GM21515 (cell line): Measurements from ENCODE around the gene PIEZO1.
"Not testable (repeated sequence)": the region's sequence is repeated elsewhere in the genome, so short reads cannot be mapped to it uniquely, and the experiment has no call there.

Source experiments
- ATAC-seq: cut with Tn5 transposase; IDR thresholded peaks from one replicate; pipeline ENCODE4 v1.9.1; 2021; ENCODE audit not compliant: unreplicated experiment

The PIEZO1 gene

GRCh38 chr16:88805887-88806393 lies 20.9 kb upstream of the PIEZO1 start:
- ATAC-seq, result no peak

GRCh38 chr16:88805340-88805715 lies 20.3 kb upstream of the PIEZO1 start:
- ATAC-seq, result no peak

- no peak for ATAC-seq
These were observed 19.7 kb upstream of the PIEZO1 start for GRCh38 chr16:88804552-88805339.

DNA sequence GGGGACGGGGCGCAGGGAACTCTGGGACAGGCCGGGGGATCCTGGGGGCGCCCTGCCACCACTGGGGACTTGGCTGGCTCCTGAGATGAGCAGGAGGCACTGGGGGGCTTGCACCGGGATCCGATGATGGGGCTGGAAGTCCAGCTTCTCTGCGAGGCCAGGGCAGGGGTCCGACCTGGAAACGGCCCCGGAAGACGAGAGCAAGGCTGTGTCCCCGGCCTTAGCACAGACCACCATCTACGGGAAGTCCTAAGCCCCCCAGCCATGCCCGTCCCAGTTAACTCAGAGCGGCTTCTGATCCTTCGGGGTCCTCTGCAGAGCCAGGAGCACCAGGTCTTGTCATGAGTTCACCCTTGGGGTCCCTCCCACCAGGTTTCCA lies 19.1 kb upstream of the PIEZO1 start:
- ATAC-seq, result no peak

- peak; percentile 46 for ATAC-seq
These were observed 18.4 kb upstream of the PIEZO1 start, which contains the start of gene CDT1 for GRCh38 chr16:88803264-88803987. CDT1 (plus strand) TSS chr16:88803789; CDS start chr16:88803832, 43 bp downstream.

GRCh38 chr16:88800277-88800592 lies 15.2 kb upstream of the PIEZO1 start:
- no peak for ATAC-seq

DNA sequence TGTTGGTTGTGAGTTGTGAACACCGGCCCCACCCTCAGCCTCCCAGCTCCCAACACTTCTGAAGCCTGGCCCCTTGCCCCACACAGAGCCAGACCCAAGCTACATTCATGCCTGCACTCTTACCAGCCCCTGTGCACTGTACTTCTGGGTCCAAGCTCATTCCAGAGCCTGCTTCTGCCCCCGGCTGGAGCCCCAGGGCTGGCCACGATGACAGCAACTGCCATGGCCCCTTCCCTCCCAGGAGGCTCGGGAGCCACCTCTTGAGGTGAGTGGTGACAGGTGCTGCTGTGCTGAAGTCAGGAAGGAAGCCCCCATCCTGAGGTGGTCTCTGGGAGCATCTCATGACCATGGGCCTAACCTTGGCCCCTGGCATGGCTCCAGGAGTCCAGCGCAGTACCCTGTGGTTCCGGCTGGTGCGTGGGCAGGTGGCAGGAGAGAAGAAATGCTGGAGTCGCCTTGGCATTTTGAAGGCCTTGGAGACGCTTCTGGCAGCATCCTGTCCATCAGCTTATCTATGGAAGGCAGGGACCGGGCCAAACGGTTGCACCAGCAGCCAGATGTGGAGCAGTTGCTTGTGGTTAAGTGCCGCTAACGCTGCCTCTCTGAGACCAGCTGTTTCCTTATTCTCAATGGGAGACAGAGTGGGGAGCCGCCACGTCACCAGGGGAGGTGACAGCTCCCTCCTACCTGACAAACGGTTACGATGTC lies 14.7 kb upstream of the PIEZO1 start:
- no peak for ATAC-seq

DNA sequence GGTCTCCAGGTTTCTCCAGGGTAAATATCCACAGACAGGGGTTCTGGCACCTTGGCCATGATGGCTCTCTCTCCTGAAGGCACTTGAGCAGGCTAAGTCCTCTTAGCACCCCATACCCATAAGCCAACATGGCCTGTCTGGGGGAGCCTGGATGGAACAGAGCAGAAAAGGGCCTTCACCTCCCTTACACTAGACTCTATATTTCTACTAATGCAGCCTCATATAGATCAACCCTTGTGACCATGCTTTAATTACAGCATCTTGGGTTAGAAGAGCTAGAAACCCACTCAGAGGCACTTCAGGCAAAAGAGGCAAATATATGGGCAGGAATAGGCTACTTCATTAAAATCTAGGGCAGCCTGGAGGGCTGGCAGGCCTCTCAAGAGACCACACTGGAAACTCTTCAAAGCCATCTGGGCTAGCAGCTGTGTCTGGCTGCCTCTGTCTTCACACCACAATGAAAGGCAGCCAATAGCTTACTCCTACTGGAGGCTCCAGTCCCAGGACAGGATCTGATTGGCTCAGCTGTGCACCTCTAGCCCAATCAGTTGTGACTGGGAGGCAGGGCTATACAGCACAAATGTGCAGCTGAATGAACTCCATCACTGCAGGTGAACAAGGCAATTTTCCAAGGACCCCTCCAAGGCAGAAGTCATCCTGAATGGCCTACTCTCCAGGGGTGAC lies 13.9 kb upstream of the PIEZO1 start:
- no peak for ATAC-seq

GRCh38 chr16:88798073-88798472 lies 13.1 kb upstream of the PIEZO1 start:
- ATAC-seq, result no peak

- no peak for ATAC-seq
These were observed 11.3 kb upstream of the PIEZO1 start for GRCh38 chr16:88796278-88796677.

DNA sequence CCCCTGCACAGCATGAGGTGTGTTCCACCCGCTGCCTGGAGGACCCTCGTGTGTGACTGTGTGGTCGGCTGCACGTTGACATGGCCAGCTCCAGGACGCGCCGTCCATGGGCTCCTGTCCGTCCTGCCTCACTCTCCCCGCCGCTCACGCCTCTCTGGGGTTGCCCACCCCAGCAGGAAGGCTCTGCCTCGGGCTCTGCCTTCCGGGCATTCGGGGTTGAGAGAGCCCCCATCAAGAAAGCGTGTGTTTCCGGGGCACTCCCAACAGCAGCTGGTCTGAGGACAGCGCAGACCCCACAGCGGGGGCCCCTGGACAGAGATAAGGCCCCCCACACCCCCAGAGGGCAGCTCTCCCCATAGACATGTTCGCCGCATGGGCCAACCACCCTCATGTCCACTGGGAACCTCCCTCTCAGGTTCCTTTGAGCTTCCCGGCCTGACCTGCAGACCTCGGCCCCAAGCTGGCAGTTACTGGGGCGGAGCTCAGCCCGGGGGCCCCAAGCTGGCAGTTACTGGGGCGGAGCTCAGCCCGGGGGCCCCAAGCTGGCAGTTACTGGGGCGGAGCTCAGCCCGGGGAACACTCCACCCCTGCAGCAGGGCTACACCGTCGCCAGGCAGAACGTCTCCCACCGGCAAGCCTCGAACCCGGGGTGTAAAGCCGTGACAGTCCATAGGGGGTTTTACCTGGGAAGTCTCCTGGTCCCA lies 8.4 kb upstream of the PIEZO1 start:
- no peak for ATAC-seq

GRCh38 chr16:88792668-88793250 lies 7.7 kb upstream of the PIEZO1 start:
- no peak for ATAC-seq

- no peak for ATAC-seq
These were observed 7.1 kb upstream of the PIEZO1 start for GRCh38 chr16:88792078-88792550.

- no peak for ATAC-seq
These were observed 5.5 kb upstream of the PIEZO1 start for GRCh38 chr16:88790312-88791211.

DNA sequence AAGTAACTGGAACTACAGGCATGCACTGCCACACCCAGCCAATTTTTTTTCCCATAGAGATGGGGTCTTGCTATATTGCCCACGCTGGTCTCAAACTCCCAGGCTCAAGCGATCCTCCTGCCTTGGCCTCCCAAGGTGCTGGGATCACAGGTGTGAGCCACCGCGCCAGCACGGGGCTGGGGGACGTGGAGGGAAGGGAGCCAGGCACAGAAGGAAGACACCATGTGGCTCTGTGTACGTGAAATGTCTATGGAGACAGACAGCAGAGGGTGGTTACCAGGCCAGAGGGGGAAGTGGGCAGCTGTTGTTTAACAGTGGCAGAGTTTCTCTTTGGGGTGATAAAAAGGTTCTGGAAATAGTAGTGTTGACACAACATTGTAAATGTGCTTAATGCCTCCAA lies 4.6 kb upstream of the PIEZO1 start:
- no peak for ATAC-seq

DNA sequence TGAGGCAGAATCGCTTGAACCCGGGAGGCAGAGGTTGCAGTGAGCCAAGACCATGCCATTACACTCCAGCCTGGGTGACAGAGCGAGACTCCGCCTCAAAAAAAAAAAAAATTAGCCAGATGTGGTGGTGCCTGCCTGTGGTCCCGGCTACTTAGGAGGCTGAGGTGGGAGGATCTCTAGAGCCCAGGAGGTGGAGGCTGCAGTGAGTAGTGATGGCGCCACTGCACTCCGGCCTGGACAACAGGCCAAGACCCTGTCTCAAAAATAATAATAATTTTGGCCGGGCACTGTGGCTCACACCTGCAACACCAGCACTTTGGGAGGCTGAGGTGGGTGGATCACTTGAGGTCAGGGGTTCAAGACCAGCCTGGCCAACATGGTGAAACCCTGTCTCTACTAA lies 3.7 kb upstream of the PIEZO1 start:
- not testable (repeated sequence) for ATAC-seq

GRCh38 chr16:88787579-88788314 lies 2.7 kb upstream of the PIEZO1 start:
- ATAC-seq, result no peak

- no peak for ATAC-seq
These were observed 239 bp downstream of the PIEZO1 start for GRCh38 chr16:88784856-88785105.
